Tibial nerve (tissue), 4 donors: Measurements from ENCODE around the gene ZBTB44.

Source experiments
- CTCF ChIP-seq, 5 experiments: fragments of 200-600 bp in 3 of 5; fragments of 450-650 bp in 2 of 5; sonication (generic) in 3 of 5; IDR thresholded peaks; one replicate each; pipeline ENCODE4 v1.5.1; 2016 to 2019; ENCODE audit warnings: antibody characterized with exemption in 5 of 5, mild to moderate bottlenecking in 3 of 5, moderate library complexity in 2 of 5
- EP300 ChIP-seq, 2 donors: sonication (generic); formaldehyde crosslinking; IDR thresholded peaks; one replicate each; pipeline ENCODE4 v1.6.1; 2017; ENCODE audit warnings: antibody characterized with exemption in 2 of 2, mild to moderate bottlenecking in 1 of 2
- POLR2A ChIP-seq, 2 donors: fragments of 450-650 bp; IDR thresholded peaks; one replicate each; pipeline ENCODE4 v1.6.1; 2017; ENCODE audit warnings: antibody characterized with exemption in 2 of 2, mild to moderate bottlenecking in 2 of 2, moderate library complexity in 2 of 2

GRCh38 chr11:130304651-130305050 lies 10.1 kb downstream of the ZBTB44 start:
- TF ChIP-seq POLR2A (IDR thresholded peaks at IDR 0.05) (no peak), CTCF (IDR thresholded peaks at IDR 0.05) (no peak), EP300 (IDR thresholded peaks at IDR 0.05) (no peak)
